Measurements from ENCODE around the gene POLD4.

GRCh38 chr11:67301951-67302516 is 51.3 kb downstream of the POLD4 start:
- TF ChIP-seq EZH2phosphoT487 (IDR thresholded peaks at IDR 0.05; ENCODE audit: insufficient read depth, low read depth), result no peak
- TF ChIP-seq EZH2 (IDR thresholded peaks at IDR 0.05; ENCODE audit: insufficient read depth, poor library complexity, severe bottlenecking), result no peak

Measured in GM23248 (cell line).